Activated CD8-positive, alpha-beta memory T cell treated with anti-CD3 and anti-CD28 coated beads, Interleukin-2, amount 50 U/mL, for 24 hours (primary cell): ENCODE measurements around the gene SSR2.
"Not testable (repeated sequence)": the region's sequence is repeated elsewhere in the genome, so short reads cannot be mapped to it uniquely, and the experiment has no call there.

Experiments
- DNase-seq: peaks from one replicate; pipeline ENCODE4 v3.0.0-alpha.2; 2020; ENCODE audit errors: extremely low read depth

SSR2 gene

GRCh38 chr1:156048663-156049258, 28.0 kb upstream of the SSR2 start:
- DNase-seq: no peak

- no peak for DNase-seq
Measured at GRCh38 chr1:156045076-156045475, 24.3 kb upstream of the SSR2 start.

DNA sequence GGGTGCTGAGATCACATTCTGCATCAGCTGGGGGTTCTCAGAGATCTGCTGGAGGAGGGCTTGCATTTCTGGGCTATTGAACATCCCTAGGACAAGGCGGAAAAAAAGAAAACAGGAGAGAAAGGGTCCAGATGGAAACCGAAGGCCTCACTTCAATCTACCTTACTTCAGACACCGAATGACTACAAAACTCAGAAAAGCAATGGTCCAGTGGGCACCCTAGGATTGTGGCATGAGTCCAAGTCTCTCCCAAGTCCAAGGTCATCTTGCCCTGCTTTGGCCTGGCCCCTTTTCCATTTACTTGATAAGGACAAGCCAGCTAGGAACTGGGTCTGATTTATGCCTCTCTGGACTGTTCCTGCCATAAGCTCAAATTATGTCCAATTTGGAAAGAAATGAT, 22.1 kb upstream of the SSR2 start:
- DNase-seq: no peak

DNA sequence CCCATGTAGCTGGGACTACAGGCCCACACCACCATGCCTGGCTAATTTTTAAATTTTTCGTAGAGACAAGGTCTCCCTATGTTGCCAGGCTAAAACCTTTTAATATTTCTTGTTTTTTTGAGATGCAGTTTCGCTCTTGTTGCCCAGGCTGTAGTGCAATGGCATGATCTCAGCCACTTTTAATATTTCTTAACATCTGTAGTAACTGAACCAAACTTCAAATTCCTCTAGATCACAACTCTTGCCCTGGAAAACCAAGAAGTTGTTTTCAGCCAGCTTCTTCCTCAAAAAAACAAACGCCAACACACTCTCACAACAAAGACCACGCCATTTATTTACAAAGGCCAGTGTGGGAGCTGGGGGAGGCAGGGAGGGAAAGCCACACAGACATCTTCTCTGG, 14.2 kb upstream of the SSR2 start:
- DNase-seq: not testable (repeated sequence)

DNA sequence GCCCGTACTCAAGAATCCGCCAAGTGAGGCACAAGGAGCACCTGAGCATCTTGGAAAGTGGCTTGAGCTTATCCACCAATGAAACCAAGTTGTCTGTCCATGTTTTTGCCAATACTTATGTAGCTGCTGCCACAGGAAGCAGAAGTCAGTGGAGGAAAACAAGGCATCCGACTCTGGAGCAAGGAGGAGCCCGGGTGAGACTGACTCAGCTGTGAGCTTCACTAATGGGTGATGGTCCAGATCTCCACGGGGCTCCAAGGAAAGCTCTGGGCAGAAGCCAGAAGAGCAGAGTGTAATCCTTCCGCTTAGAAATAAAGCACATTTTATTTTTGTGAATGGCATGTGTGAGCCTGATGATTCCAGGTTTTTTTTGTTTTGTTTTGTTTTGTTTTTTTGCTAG, 12.3 kb upstream of the SSR2 start:
- no peak for DNase-seq

- no peak for DNase-seq
Measured at GRCh38 chr1:156026588-156026987, 5.8 kb upstream of the SSR2 start.

- DNase-seq: no peak
Measured at GRCh38 chr1:156025876-156026275, 5.1 kb upstream of the SSR2 start.

- DNase-seq: no peak
Measured at GRCh38 chr1:156024801-156025200, 4.0 kb upstream of the SSR2 start.

DNA sequence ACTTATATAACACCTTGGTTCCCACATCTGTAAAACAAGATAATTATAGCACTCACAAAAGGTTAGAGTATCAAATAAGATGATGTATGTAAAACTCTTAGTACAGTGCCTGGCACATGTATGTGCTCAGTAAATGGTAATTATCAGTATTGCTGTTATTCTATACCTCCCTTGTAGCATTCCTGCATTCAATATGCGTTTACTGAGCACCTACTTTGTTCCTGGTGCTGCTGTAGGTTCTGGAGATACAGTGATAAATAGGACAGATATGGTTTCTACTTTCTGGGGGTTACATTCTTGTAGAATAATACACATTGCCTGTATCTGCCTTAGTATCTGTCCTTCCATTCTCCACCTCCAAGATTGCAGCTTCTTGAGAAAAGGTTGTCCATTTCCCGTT, 1.2 kb upstream of the SSR2 start:
- DNase-seq: no peak

GRCh38 chr1:156021093-156021428, 310 bp upstream of the SSR2 start:
- no peak for DNase-seq

GRCh38 chr1:156019946-156020292, 832 bp downstream of the SSR2 start:
- no peak for DNase-seq

GRCh38 chr1:156014829-156015228, 5.9 kb downstream of the SSR2 start:
- no peak for DNase-seq

DNA sequence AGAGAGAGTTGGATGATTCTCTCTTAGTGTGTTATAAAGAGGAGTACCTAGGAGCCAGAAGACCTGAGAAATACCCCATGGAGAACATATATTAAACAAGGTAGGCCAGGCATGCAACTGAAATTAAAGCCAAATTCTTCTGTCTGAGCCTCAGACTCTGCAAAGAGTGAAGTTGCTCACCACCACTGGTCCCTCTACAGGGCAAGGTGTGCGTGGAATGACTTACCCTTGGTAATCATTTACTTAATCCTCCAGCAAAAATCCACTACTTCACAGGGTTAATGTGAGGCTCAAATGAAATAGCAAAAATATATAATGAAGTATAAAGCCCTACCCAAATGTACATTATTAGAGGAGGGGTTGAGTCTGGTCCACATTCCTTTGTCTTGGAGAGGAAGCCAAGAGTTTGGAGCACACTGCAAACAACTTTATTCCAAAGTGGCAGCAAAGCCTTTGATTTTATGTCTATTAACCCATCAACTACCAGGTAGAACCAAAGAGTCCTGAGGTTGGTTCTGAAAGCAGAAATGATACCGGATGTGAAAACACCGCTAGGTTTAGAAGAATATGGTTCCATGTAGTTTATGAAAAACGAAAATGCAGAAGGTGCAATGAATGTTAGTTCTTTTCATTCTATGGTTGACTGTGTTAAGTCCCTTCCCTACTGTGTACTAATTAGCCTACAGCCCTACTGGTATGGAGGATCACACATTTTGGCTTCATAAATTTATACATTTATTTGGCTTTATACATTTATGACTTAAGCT, 8.5 kb downstream of the SSR2 start:
- no peak for DNase-seq

- DNase-seq: no peak
Measured at GRCh38 chr1:156009404-156009803, 11.3 kb downstream of the SSR2 start.

GRCh38 chr1:156006666-156007376, 13.9 kb downstream of the SSR2 start:
- DNase-seq: no peak

DNA sequence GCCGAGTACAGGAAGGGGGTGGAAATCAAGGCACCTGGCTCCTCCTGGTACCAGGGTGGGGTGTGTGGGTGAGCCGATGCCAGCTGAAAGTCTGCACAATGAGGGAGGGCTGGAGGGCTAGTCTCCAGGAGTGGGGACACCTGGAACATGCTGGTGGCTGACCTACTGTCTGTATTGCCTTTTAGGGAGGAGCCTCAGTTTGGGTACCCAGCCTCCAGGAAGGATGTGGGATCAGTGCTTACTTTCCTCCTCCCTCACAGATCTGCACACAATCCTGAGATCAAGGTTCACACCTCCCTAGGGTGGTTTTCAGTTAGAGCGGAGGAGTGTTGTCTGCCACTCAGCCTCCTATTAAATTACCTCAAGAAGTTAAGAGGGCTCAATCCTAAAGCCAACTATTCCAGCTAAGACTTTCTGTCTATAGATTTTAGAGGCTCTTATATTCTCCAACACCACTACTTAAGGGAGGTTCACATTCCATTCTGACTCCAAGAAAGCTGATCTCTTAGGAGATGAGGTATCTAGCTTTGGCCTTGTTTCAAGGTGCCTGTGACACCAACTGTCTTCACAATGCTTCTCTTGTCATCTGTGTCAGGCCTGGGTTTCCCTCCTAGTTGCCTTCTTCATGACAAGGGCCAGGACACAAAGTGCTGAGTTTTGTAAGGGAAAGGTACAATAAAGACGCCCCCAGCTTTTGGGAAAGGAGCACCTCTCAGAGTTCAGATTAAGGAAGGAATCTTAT, 15.7 kb downstream of the SSR2 start:
- no peak for DNase-seq

- no peak for DNase-seq
Measured at GRCh38 chr1:156003923-156004188, 16.9 kb downstream of the SSR2 start.

DNA sequence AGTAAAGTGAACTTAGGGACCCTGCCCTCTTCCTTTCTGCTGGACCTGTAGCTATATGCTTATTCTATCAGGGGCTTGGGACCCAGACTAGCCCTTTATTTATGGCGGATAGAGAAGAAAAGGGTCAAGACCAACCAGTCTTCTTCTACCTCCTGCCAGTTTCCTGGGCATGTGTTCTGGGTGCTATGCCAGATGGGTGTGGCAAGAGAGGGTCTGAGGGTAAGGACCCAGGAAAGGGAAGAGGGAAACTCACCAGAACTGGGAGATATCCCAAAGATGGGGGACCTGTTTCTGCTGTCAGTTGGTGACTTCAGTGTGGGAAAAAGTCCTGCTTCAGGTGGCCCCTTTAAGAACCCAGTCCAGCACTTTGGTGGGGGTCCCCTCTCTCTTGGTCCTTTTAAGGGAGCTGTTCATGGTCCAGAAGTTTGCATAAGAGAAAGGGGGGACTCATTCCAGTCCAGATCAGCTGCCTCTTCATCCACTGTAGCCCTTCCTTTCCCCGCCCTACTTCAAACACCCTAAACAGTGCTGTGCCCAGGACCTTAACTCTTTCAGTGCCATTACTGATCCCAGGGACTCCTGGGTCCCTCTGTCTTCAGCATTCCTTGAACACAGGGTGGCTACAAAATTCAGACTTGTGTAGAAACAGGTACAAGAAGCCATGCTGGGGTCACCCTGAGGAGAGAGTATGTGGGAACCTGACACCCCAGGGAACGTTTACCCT, 18.4 kb downstream of the SSR2 start:
- DNase-seq: no peak

DNA sequence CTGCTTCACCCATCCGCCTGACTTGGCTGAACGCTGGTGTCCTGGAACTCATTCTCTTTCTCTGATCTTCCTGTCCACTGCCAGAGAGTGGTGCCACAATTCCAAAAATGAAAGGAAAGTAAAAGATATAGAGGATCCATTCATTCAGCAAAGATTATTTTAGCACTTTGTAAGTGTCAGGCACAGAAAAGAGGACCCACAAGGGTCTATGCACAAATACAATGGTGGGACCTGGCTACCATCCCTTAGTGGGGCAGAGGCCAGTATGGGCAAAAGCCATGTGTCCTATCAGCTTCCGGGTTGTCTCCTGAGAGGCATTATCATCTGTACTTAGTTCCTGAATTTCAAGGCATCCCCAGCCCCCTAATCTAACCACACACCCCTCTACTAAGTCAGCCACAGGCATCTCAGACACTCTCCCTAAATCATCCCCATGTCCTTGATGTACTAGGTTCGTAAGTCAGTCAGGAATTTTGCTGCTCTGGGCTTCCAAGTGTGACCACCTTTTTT, 19.0 kb downstream of the SSR2 start:
- no peak for DNase-seq

DNA sequence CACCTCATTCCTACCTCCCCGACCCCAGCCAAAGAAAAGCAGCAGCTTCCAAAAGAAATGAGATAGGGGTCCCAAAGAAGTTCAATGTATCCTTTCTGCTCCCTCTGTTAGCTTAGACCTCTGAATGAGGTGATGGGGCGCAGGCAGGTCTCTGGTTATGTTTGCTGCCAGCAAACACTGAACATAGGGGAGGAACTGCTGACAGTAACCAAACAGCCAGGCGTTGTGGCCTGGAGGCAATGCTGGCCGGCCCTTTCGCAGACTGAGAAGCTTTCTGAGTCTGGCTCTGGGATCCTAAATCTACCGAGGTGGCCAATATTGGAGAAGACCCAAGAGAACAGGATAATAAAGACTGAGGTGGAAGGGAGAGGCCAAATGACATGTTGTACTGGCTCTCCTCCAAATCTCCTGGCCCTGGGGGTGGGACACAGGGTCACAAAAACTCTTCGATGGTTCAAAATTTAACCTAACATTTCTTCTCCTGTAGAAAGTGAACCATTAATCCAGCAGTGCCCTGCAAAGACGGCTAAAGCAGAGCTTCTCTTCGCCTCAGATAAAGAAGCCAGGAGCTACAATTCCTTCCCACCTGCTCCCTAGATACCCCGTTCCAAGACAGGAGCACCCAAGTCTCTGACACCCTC, 19.6 kb downstream of the SSR2 start:
- DNase-seq: no peak

DNA sequence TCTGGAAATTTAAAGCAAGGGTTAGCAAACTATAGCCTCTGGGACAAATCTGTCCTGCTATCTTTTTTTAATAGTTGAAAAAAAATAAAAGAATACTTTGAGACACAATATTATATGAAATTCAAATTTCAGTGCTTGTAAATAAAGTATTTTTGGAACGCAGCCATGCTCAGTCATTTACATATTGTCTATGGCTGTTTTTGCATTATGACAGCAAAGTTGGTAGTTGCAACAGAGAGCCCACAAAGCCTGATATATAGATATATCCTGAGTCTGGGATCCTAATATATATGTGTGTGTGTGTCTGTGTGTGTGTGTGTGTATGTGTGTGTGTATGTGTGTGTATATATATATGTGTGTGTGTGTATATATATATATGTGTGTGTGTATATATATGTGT, 20.8 kb downstream of the SSR2 start:
- no peak for DNase-seq

- no peak for DNase-seq
Measured at GRCh38 chr1:155996166-155996565, 24.6 kb downstream of the SSR2 start.
